ENCODE results near the gene FBXO17.

FBXO17 gene

DNA sequence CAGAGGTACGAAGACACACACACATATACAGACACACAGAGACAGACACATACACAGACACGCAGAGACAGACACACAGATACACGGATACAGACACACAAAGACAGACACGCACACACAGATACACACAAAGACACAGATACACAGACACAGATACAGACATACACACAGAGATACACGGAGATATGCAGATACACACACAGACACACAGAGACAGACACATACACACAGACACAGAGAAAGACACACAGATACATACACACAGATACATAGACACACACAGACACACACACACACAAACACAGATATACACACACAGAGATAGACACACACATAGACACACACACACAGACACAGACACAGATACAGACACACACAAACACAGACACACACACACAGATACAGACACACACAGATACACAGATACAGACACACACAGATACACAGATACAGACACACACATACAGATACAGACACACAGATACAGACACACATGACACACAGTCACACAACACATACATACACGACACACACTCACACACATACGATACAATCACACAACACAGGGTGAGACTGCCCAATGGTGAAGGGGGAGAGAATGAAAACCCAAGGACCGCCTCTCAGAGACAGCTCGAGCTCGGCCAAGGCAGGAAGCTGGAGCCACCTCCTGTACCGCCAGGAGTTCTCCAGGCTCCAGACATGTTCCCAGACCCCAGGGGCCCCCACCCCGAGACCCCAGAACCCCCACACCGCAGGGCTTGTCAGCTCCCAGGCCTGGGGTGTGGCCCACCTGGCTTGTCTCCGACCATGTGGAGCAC lies 54.7 kb downstream of the FBXO17 start:
- no peaks in the 10 kb centered on the region for H3K9me3 ChIP-seq (ENCODE audit: control insufficient read depth, low read length)
- no peak overlapping the region for H3K4me2 ChIP-seq (ENCODE audit: low read length)
- TF ChIP-seq, protein P1, sequence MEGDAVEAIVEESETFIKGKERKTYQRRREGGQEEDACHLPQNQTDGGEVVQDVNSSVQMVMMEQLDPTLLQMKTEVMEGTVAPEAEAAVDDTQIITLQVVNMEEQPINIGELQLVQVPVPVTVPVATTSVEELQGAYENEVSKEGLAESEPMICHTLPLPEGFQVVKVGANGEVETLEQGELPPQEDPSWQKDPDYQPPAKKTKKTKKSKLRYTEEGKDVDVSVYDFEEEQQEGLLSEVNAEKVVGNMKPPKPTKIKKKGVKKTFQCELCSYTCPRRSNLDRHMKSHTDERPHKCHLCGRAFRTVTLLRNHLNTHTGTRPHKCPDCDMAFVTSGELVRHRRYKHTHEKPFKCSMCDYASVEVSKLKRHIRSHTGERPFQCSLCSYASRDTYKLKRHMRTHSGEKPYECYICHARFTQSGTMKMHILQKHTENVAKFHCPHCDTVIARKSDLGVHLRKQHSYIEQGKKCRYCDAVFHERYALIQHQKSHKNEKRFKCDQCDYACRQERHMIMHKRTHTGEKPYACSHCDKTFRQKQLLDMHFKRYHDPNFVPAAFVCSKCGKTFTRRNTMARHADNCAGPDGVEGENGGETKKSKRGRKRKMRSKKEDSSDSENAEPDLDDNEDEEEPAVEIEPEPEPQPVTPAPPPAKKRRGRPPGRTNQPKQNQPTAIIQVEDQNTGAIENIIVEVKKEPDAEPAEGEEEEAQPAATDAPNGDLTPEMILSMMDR (IDR thresholded peaks at IDR 0.05) = no peak
- H3K79me2 ChIP-seq = no peaks in the 10 kb centered on the region
- no peaks in the 10 kb centered on the region for H3K27me3 ChIP-seq (ENCODE audit: control insufficient read depth, insufficient read depth, low read length)
- H3K4me1 ChIP-seq = no peaks in the 10 kb centered on the region
- H3K9ac ChIP-seq = no peak overlapping the region
- H2AFZ ChIP-seq = no peak overlapping the region
- H3K4me3 ChIP-seq (ENCODE audit: low read depth, low read length) = no peak overlapping the region
- H3K36me3 ChIP-seq (ENCODE audit: control insufficient read depth, insufficient read depth, low read length) = no peaks in the 10 kb centered on the region
- H3K27ac ChIP-seq = no peak overlapping the region

DNA sequence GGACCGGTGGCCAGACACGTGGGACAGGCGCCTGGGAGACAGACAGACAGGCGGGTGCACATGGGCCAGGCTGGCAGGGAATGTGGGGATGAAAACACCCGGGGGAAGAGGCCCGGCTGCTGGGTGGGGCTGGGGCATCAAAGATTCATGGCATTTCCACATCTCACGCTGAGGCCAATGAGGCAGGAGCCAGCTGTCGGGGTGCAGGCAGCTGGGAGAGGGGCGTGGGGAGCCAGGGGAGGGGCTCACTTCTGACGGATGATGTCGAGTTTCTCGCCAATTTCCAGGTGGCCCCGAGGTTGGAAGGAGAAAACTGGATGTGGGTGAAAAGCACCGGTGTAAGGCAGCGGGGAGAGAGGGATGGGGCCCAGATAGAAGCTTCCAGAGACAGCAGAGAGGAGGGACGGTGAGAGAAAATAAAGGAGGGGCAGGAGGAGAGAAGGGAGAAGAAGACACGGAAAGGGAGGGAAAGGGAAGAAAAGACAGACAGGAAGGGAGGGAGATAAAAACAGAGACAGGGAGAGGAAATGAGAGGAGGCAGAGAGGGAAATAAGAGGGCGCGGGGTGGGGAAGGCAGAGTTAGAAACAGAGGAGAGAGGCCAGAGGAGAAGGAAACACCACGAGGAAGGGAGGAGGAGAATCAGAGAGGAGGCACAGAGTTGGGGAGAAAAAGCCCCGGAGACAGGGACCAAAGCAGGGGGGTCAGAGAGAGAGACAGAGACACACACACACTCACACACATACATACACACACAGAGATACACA lies 55.5 kb downstream of the FBXO17 start:
- H2AFZ ChIP-seq = no peak overlapping the region
- no peak overlapping the region for H3K4me3 ChIP-seq (ENCODE audit: low read depth, low read length)
- no peak overlapping the region for H3K27ac ChIP-seq
- no peak overlapping the region for H3K9ac ChIP-seq
- TF ChIP-seq, protein P1 (IDR thresholded peaks at IDR 0.05) = no peak
- no peaks in the 10 kb centered on the region for H3K36me3 ChIP-seq (ENCODE audit: control insufficient read depth, insufficient read depth, low read length)
- H3K9me3 ChIP-seq (ENCODE audit: control insufficient read depth, low read length) = no peaks in the 10 kb centered on the region
- no peak overlapping the region for H3K4me2 ChIP-seq (ENCODE audit: low read length)
- no peaks in the 10 kb centered on the region for H3K79me2 ChIP-seq
- no peaks in the 10 kb centered on the region for H3K27me3 ChIP-seq (ENCODE audit: control insufficient read depth, insufficient read depth, low read length)
- no peaks in the 10 kb centered on the region for H3K4me1 ChIP-seq

DNA sequence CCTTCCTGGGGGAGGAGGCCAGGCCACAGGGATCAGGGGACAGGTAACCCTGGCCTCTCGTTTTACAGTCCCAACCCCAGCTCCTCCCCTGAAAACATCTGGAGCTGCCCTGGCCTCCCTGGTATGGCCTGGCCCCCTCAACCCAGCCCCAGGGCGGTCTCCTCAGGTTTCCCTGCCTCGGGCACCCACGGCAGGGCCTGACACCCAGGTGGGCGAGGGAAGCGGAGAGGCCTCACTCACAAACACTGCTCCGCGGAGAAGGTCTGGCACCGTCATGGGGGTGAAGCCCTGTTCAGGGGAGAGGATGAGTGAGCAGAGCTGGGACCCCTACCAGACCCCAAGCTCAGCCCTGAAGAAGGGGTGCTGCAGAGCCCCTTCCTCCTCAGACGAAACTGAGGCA lies 57.0 kb downstream of the FBXO17 start:
- H3K79me2 ChIP-seq = no peaks in the 10 kb centered on the region
- H2AFZ ChIP-seq = no peak overlapping the region
- no peaks in the 10 kb centered on the region for H3K27me3 ChIP-seq (ENCODE audit: control insufficient read depth, insufficient read depth, low read length)
- no peak overlapping the region for H3K9ac ChIP-seq
- no peaks in the 10 kb centered on the region for H3K9me3 ChIP-seq (ENCODE audit: control insufficient read depth, low read length)
- TF ChIP-seq, protein P1 (IDR thresholded peaks at IDR 0.05) = no peak
- H3K4me1 ChIP-seq = no peaks in the 10 kb centered on the region
- no peak overlapping the region for H3K27ac ChIP-seq
- no peak overlapping the region for H3K4me3 ChIP-seq (ENCODE audit: low read depth, low read length)
- H3K4me2 ChIP-seq (ENCODE audit: low read length) = no peak overlapping the region
- H3K36me3 ChIP-seq (ENCODE audit: control insufficient read depth, insufficient read depth, low read length) = no peaks in the 10 kb centered on the region

DNA sequence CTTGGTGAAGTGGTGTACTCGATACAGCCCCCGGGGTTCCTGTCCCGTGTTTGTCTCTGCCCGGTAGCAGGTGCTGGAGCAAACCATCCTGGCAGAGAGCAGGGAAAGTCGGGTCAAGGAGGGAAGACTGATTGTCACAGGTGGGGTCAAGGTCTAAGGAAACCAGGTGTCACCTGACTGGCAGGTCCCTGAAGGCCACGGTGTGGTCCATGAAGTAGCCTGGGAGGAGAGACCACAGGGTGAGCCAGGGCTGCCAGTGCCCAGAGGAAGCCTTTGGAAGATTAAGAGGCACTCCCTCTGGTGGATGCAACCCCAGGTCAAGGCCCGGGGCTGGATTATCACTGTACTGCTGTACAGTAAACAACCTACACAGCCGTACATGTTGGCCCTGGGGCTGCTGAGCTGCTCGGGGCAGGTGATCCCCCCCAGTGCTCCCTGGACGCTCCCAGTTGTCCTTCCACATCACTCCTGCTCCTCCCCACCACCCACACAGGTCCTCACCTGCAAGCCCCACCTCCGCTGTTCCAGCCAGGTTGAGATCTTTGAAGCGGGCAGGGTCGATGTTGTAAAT lies 57.5 kb downstream of the FBXO17 start:
- no peak overlapping the region for H3K9ac ChIP-seq
- TF ChIP-seq, protein P1 (IDR thresholded peaks at IDR 0.05) = no peak

More for the DNA sequence above, 57.5 kb downstream of the FBXO17 start:
- H2AFZ ChIP-seq = no peak overlapping the region
- H3K36me3 ChIP-seq (ENCODE audit: control insufficient read depth, insufficient read depth, low read length) = no peaks in the 10 kb centered on the region
- H3K4me2 ChIP-seq (ENCODE audit: low read length) = no peak overlapping the region
- no peaks in the 10 kb centered on the region for H3K9me3 ChIP-seq (ENCODE audit: control insufficient read depth, low read length)
- no peak overlapping the region for H3K27ac ChIP-seq
- no peak overlapping the region for H3K4me3 ChIP-seq (ENCODE audit: low read depth, low read length)
- no peaks in the 10 kb centered on the region for H3K4me1 ChIP-seq
- no peaks in the 10 kb centered on the region for H3K27me3 ChIP-seq (ENCODE audit: control insufficient read depth, insufficient read depth, low read length)
- H3K79me2 ChIP-seq = no peaks in the 10 kb centered on the region
